ENCODE data around the gene MVK. TPM values are rescaled to one million over a fixed set of nuclear protein-coding genes. Genes with fewer than 3 reads are reported as not detected.

Gene MVK
- polyA plus RNA-seq, 6 donors from 2014 or later: 2.8 to 4.6 (median 3.6) TPM

Other genes starting within 250 kb of the MVK start
- not detected for gene MYO1H, start 225.9 kb upstream of the MVK start, polyA plus RNA-seq (ENCODE audit: low read depth in 6 of 6)
- 10 to 100 TPM; 15.6 to 19.8 (median 17.1) TPM for gene KCTD10, start 96.5 kb upstream of the MVK start, polyA plus RNA-seq (ENCODE audit: low read depth in 6 of 6)
- gene UBE3B, start 96.2 kb upstream of the MVK start, polyA plus RNA-seq (ENCODE audit: low read depth in 6 of 6): 10 to 100 TPM; 19.8 to 30.1 (median 24.4) TPM
- 10 to 100 TPM; 24.0 to 39.5 (median 36.0) TPM for gene MMAB, start 290 bp upstream of the MVK start, polyA plus RNA-seq (ENCODE audit: low read depth in 6 of 6)
- under 1 TPM in 2 of 6 donors, not detected in 4; 0.29 to 0.30 TPM for gene FAM222A, start 140.0 kb downstream of the MVK start, polyA plus RNA-seq (ENCODE audit: low read depth in 6 of 6)